GM12878 (cell line): ENCODE results near the gene PTPN14. TPM values are rescaled to one million over a fixed set of nuclear protein-coding genes. Genes with fewer than 3 reads are reported as not detected.

ENCODE experiments used
- ATAC-seq: fragments of 200-7000 bp; cut with Tn5 transposase; 3 replicates; pipeline ENCODE4 v1.9.1; 2020; ENCODE audit warnings: mild to moderate bottlenecking, moderate library complexity
- BruUV-seq: library from RNA; stranded (reverse); fragments of 400-500 nt; replicated peaks from 2 replicates; lab custom pipeline; 2021; lab: Mats Ljungman, UMichigan
- CTCF ChIA-PET: fragments of 300-600 bp; sonication (Branson Sonifier 250); formaldehyde crosslinking; extraction: SDS; loops from one replicate; lab custom pipeline; 2021; ENCODE audit warnings: inconsistent platforms; lab: Yijun Ruan, JAX
- POLR2A ChIA-PET: fragments of 350-600 bp; formaldehyde crosslinking; extraction: SDS; loops from one replicate; lab custom pipeline; 2021; ENCODE audit warnings: inconsistent platforms; lab: Charles Lee
- RAD21 ChIA-PET: fragments of 300-600 bp; sonication (Branson Sonifier 250); formaldehyde crosslinking; loops from one replicate; lab custom pipeline; 2023; ENCODE audit warnings: antibody characterized with exemption; ENCODE audit not compliant: unreplicated experiment; lab: Charles Lee
- SMC1A ChIA-PET: fragments of 300-600 bp; sonication (Branson Sonifier 250); formaldehyde crosslinking; loops from one replicate; lab custom pipeline; 2023; ENCODE audit not compliant: unreplicated experiment, uncharacterized antibody; lab: Charles Lee
- DNase-seq: peaks from one replicate; pipeline ENCODE4 v3.0.0-alpha.2; 2011; ENCODE audit warnings: low read depth, low spot score
- FAIRE-seq: peaks from 3 replicates; lab custom pipeline; 2011; peaks lifted over from hg19 to GRCh38; lab: Jason Lieb, UNC
- H2AFZ ChIP-seq: 2 replicates; pipeline ENCODE4 v1.6.0; 2011; ENCODE audit warnings: low read depth, low read length, control low read depth; ENCODE audit not compliant: control insufficient read depth
- H3K27ac ChIP-seq: 2 replicates; pipeline ENCODE4 v1.5.1; 2011; ENCODE audit warnings: control low read depth; ENCODE audit not compliant: control insufficient read depth, insufficient read depth
- H3K27me3 ChIP-seq, 2 experiments: replicated peaks in 1 of 2; 2 replicates each; pipeline versions ENCODE4 v1.6.0 to v1.6.1; 2011; ENCODE audit warnings: low read length in 1 of 2; ENCODE audit not compliant: control insufficient read depth in 2 of 2, insufficient read depth in 2 of 2
- H3K36me3 ChIP-seq, 2 experiments: 2 replicates each; pipeline ENCODE4 v1.5.1; 2011; ENCODE audit warnings: low read length in 1 of 2; ENCODE audit not compliant: control insufficient read depth in 2 of 2, insufficient read depth in 2 of 2
- H3K4me1 ChIP-seq: 2 replicates; pipeline ENCODE4 v1.6.1; 2011; ENCODE audit warnings: mild to moderate bottlenecking, low read length, moderate library complexity, mixed read lengths; ENCODE audit not compliant: control insufficient read depth, insufficient read depth
- H3K4me2 ChIP-seq: 2 replicates; pipeline ENCODE4 v1.6.0; 2011; ENCODE audit warnings: control low read depth; ENCODE audit not compliant: control insufficient read depth, insufficient read depth
- H3K4me3 ChIP-seq: fragments of 200-600 bp; sonication (generic); 2 replicates; pipeline ENCODE4 v1.5.1; 2016
- H3K79me2 ChIP-seq: 2 replicates; pipeline ENCODE4 v1.6.0; 2011; ENCODE audit warnings: low read length; ENCODE audit not compliant: control insufficient read depth, insufficient read depth
- H3K9ac ChIP-seq: 2 replicates; pipeline ENCODE4 v1.8.0; 2011; ENCODE audit warnings: low read length, control low read depth, mixed read lengths; ENCODE audit not compliant: control insufficient read depth, insufficient read depth
- H3K9me3 ChIP-seq: replicated peaks from 3 replicates; pipeline ENCODE4 v1.5.1; 2011; ENCODE audit warnings: mild to moderate bottlenecking, low read length; ENCODE audit not compliant: control insufficient read depth, insufficient read depth
- H4K20me1 ChIP-seq: 2 replicates; pipeline ENCODE4 v1.6.0; 2011; ENCODE audit not compliant: control insufficient read depth, insufficient read depth
- HDGF ChIP-seq: fragments of 450-650 bp; IDR thresholded peaks from 2 replicates; pipeline ENCODE4 v1.6.1; 2016; ENCODE audit warnings: antibody characterized with exemption
- NRF1 ChIP-seq: conservative IDR thresholded peaks from 2 replicates; pipeline ENCODE4 v1.6.1; 2011; ENCODE audit warnings: mild to moderate bottlenecking, low read depth, low read length, improper control_type of control experiment
- WGBS: methylation state at CpG from one replicate; pipeline ENCODE4 v1.1.6; 2016; ENCODE audit warnings: low lambda C conversion rate; ENCODE audit not compliant: insufficient replicate concordance, insufficient coverage; ENCODE audit errors: missing lambda C conversion rate; 5-methylcytosine and 5-hydroxymethylcytosine counted together
- in situ Hi-C: fragments of 300-500 bp; cut with MboI; formaldehyde crosslinking; loops from 9 replicates; pipeline ENCODE4 v1.14.3; 2018; ENCODE audit warnings: mixed read lengths
- intact Hi-C: fragments of 100-400 bp; cut with micrococcal nuclease; formaldehyde crosslinking; loops from one replicate; pipeline ENCODE4 v1.14.2; 2022; ENCODE audit not compliant: unreplicated experiment
- polyA plus RNA-seq, 11 experiments: library from polyadenylated mRNA; depleted of rRNA in 4 of 11; unstranded in 6 of 11; stranded (reverse) in 5 of 11; fragments of >200 nt; fragmentation: Nextera tagmentation in 4 of 11; fragmentation: Illumina TruSeq in 1 of 11; extraction: Ambion mirVana in 4 of 11; extraction: Trizol in 1 of 11; gene quantifications; 1 replicate in 1 of 11; 2 replicates in 10 of 11; pipeline versions ENCODE4 v1.2.1 to v1.2.3, GENCODE V29; 2011 to 2016; ENCODE audit warnings: inconsistent platforms in 2 of 11, missing spikeins in 2 of 11, low read depth in 1 of 11
- total RNA-seq, 4 experiments: library from RNA; depleted of rRNA in 3 of 4; stranded (reverse); fragments of >200 nt in 3 of 4; fragmentation: Illumina TruSeq in 1 of 4; extraction: Trizol in 1 of 4; gene quantifications; 2 replicates each; pipeline versions ENCODE4 v1.2.1 to v1.2.3, GENCODE V29; 2013 to 2021
- TF ChIP-seq, protein P1 (sequence below): IDR thresholded peaks from 2 replicates; pipeline ENCODE4 v1.6.1; 2011; ENCODE audit warnings: borderline replicate concordance, low read depth, mild to moderate bottlenecking, moderate library complexity, mixed read lengths, low read length; ENCODE audit not compliant: insufficient read depth; ENCODE audit errors: extremely low read length

The PTPN14 gene
- total and polyA plus RNA-seq, 10 of the 15 experiments (the other 5 are each of a cell fraction or from before 2014, with no cell fraction given) = 0.05 to 5.1 (median 0.44) TPM

DNA sequence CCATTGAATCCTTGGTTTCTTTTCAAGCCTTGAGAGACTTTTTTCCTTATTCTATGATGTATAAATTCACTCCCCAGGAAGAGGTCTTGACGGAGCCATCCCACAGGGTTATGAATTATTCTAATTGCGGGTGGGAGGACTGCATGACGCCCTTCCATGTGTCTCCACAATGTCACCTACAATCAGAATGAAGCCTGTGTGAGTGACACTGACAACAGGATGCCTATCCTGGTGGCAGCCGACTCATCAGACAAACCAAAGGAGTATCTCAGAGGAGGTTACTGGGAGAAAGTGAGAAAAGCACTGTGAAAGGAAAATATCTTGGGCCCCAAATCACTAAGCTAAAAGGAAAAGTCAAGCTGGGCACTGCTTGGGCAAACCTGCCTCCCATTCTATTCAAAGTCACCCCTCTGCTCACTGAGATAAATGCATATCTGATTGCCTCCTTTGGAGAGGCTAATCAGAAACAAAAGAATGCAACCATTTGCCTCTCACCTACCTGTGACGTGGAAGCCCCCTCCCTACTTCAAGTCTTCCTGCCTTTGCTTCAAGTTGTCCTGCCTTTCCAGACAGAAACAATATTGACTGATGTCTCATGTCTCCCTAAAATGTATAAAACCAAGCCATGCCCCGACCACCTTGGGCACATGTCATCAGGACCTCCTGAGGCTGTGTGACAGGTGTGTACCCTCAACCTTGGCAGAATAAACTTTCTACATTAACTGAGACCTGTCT is 172.0 kb downstream of the PTPN14 start:
- intact Hi-C loops = no loop called here
- no peaks in the 10 kb centered on the region for H3K79me2 ChIP-seq
- in situ Hi-C loops = no loop called here
- H3K4me2 ChIP-seq = no peak overlapping the region
- H3K4me3 ChIP-seq = no peak overlapping the region
- 26% methylated on average over 6 of the region's 6 CpGs for WGBS
- H3K9ac ChIP-seq = no peak overlapping the region
- H2AFZ ChIP-seq = no peak overlapping the region
- no peaks in the 10 kb centered on the region; a peak in 1 of 4 replicates for H3K27me3 ChIP-seq
- ChIA-PET RAD21 (no interaction called here), POLR2A (interaction anchor here (0.6 kb wide), 1 partner anchor 47 kb away, joined by 4 read pairs; no protein-coding TSS in a partner anchor)
- no peaks in the 10 kb centered on the region; the same call in 1 of the 2 replicates for H4K20me1 ChIP-seq
- FAIRE-seq (no peak), ATAC-seq (no peak), DNase-seq (no peak)
- H3K27ac ChIP-seq = no peak overlapping the region
- H3K36me3 ChIP-seq = no peaks in the 10 kb centered on the region
- no TSS peak for BruUV-seq
- no peak for TF ChIP-seq NRF1
- TF ChIP-seq, all 136 proteins: peak for 0
- CTCF ChIA-PET = interaction anchor here (1.1 to 2.4 kb wide), 2 partner anchors 47 to 205 kb away, joined by 3 to 5 read pairs; no protein-coding TSS in a partner anchor
- SMC1A ChIA-PET = interaction anchor here (1.5 kb wide), 1 partner anchor 207 kb away, joined by 3 read pairs; no protein-coding TSS in a partner anchor
- H3K9me3 ChIP-seq = no peaks in the 10 kb centered on the region
- H3K4me1 ChIP-seq = no peaks in the 10 kb centered on the region

DNA sequence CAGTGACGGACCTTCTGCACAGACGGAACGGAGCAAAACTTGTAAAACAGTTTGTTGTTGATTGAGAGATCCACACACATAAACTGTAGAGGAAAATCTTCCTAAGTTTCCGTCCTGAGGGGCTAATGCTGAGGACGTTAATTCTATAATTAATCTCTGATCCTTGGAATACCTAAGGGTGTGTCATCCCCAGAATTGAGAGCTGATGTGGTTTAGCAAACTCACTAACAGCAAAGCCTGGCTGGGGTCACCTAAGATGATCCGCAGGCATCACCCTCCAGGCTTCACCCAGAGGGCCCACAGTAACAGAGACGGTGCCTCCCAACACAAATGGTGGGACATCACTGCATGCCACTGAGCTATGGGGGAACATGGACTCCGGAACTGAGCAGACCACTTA is 172.9 kb downstream of the PTPN14 start:
- in situ Hi-C loops = no loop called here
- ChIA-PET CTCF (no interaction called here), SMC1A (interaction anchor here (0.9 kb wide), 1 partner anchor 34 kb away, joined by 3 read pairs; no protein-coding TSS in a partner anchor), POLR2A (no interaction called here), RAD21 (no interaction called here)
- no peaks in the 10 kb centered on the region for H3K36me3 ChIP-seq
- ATAC-seq (no peak), FAIRE-seq (no peak), DNase-seq (no peak)
- H2AFZ ChIP-seq = no peak overlapping the region
- no peak overlapping the region for H3K4me2 ChIP-seq
- H3K79me2 ChIP-seq = no peaks in the 10 kb centered on the region
- H3K4me3 ChIP-seq = no peak overlapping the region
- H3K27ac ChIP-seq = no peak overlapping the region
- TF ChIP-seq, protein P1, sequence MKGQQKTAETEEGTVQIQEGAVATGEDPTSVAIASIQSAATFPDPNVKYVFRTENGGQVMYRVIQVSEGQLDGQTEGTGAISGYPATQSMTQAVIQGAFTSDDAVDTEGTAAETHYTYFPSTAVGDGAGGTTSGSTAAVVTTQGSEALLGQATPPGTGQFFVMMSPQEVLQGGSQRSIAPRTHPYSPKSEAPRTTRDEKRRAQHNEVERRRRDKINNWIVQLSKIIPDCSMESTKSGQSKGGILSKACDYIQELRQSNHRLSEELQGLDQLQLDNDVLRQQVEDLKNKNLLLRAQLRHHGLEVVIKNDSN = no peak
- TF ChIP-seq HDGF = no peak
- no peaks in the 10 kb centered on the region; the same call in 1 of the 2 replicates for H4K20me1 ChIP-seq
- H3K9me3 ChIP-seq = no peaks in the 10 kb centered on the region
- no peaks in the 10 kb centered on the region for H3K4me1 ChIP-seq
- BruUV-seq = no TSS peak
- H3K27me3 ChIP-seq = no peaks in the 10 kb centered on the region; a peak in 1 of 4 replicates
- no peak overlapping the region for H3K9ac ChIP-seq
- WGBS = 65% methylated on average over 8 of the region's 8 CpGs
- intact Hi-C loops = no loop called here
